ENCODE data around the gene ZP2.
"Not testable (repeated sequence)": the region's sequence is repeated elsewhere in the genome, so short reads cannot be mapped to it uniquely, and the experiment has no call there.

Gene ZP2

DNA sequence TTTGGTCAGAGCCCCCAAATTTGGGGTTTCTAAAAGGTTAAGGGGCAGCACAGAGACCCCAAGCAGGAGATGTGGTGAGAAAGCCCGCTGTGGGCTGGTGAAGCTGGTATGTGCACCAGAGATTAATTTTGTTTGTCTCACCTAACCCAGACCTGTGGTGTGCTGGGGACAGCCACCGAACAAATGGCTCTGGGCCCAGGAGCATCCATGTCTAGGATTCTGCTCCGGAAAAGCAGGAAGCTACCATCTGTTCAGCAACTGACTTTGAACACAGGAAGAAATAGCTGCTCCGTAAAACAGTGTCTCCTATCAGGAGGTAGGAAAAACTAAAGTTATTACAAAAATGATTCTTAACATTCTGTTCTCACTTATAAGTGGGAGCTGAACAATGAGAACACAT is 2.7 kb upstream of the ZP2 start:
- DNase-seq, result no peak

DNA sequence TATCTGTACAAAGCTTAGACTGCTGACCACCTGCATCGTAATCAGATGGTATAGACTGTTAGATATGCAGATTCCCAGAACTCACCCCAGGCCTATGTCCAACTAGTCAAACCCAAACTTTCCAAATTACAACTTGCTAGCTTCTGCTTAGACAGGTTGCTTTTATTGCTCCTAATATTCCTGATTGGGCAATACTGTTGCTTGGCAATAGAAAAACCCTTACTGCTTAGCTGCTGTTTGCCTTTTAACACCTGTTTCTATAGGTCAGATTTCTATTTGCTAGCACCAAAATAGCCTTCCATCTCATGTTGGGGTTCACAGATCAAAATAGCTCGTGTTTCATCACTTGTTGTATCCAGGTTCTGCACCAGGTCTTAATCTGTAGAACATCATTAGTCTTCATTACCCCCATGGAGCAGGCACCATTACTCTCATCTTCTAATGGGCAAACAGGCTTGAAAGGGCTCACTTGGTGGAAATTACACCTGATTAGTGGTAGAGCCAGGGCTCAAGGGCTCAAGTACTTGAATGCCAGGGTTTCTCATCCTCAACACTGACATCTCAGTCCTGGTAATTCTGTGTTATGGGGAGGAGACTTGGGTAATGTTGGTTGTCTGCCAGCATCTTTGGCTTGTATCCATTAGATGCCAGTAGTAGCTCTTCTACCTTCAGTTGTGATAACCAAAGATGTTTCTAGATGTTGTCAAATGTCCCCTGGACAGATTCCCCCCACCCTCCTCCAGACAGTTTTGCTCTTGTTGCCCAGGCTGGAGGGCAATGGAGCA is 2.7 kb downstream of the ZP2 start:
- no peak for DNase-seq

DNA sequence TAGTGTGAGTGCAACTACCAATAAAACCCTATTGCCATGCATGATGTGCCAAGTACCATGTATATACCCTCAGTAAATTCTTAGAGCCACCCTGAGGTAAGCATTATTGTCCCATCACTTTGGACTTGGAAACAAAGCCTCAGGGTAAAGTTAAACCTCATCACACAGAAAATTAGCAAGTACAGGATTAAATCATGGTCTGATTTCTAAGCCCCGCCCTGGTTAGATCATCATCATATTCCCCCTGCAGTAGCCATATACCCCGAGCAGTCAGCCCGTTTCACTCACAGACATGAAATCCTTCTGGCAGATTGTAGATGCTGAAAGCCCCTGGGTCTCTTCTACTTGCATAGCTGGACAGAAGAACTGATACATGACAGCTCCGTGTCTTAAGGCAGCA is 4.8 kb downstream of the ZP2 start:
- no peak for DNase-seq

DNA sequence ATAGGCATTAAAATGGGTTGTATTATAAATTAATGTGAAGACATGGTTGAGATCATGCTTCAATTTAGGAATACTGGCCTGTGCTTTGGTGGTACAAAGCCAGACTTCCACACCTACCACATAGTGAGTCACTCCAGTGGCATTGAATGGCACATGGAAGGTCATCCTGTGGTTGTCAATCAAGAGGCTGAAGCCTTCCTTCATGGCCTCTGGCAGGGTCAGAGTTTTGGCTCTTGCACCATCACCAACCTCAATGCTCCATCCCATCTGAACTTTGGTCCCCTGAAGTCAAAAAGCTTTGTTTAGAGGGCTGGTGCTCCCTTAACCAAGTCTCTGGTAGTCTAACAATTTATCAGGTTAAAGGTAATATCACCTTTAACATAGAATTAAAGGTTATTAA is 6.1 kb downstream of the ZP2 start:
- DNase-seq, result no peak

DNA sequence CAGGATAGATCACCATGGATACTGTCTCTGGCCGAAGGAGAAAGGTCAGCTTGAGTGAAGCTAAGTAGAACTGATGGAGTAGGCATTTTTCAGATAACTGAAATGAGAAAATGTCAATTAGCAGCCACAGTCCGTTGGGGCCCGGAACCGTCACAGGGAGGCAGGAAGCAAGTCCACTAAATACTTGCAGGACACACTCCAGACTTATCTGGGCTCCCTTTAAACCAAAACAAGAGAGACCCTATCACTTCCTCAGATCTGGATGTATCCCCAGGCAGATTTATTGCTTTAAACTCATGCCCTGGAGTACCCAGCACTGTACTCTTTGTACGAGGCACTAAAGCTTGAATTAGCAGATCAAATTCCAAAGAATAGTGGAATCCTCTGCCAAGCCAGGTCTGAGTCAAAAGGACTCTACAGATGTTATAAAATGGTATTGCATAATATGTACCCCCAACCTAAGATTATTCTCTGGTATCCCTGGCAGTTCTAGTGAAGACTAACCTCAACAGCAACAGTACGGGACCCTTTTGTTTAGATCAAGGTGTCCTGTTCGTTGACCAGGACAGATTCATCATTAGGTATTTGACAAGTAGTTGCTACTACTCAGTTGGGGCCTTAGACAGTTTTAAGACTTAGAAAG is 8.1 kb downstream of the ZP2 start:
- no peak for DNase-seq

DNA sequence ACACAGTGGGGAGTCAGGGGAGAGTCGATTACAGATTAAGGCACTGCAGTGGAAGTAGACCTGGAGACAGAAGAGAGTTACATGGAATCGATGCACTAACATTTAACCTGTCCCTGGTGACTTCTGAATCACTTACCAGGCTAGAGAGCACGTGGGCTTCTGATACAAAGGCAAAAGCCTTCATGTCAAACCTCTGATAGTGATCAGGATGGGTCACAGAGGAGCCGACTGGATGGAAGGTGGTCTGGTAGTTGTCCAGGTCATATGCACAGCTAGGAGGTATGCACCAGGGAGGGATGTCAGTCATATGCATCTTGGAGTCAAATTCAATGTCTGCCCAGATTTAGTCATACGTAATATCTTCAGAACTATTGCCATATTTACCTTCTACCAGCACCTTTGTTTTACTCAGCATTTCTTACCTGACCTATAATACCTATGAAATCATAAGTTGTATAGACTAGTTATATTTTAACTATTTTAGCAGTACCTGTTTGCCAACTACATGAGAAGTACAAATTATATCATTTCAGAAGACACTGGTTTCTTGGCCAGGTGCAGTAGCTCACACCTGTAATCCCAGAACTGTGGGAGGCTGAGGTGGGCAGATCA is 11.7 kb downstream of the ZP2 start:
- no peak for DNase-seq

DNA sequence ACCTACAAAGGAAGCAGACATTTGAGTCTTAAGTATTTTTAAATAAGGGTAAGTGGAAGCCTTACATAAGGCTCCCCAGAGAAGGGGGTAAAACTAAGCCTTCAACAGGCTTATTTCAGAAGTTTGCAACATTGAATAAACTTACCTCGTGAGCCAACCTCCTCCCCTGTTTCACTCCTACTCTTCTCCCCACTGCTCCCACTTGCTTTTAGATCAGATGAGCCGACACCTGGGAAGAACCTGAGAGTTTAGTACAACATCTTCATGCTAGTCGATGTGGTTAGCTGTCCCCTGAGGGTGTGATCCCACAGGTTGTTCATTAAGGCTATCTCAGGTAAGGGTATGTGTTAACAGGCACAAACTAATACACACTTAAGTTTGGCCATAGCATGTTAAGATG is 13.8 kb downstream of the ZP2 start:
- no peak for DNase-seq

DNA sequence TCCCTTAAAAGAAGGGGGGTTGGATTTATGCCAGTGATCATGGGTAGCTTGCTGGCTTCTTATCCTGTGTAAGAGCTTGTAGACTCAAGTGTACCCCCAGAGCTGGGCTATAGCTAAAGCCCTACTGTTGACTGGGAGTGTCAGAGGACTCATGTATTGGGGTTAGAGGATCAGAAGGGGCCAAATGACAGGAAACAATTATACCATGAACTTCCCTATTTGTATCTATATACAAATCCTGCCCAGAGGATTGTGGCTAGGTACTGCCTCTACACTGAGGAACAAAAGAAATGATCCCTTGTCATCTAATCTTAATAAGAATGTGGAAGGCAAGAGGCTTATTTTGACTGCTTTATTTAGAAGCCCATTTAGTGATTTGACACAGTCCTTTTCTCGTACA is 14.3 kb downstream of the ZP2 start:
- DNase-seq, result no peak

DNA sequence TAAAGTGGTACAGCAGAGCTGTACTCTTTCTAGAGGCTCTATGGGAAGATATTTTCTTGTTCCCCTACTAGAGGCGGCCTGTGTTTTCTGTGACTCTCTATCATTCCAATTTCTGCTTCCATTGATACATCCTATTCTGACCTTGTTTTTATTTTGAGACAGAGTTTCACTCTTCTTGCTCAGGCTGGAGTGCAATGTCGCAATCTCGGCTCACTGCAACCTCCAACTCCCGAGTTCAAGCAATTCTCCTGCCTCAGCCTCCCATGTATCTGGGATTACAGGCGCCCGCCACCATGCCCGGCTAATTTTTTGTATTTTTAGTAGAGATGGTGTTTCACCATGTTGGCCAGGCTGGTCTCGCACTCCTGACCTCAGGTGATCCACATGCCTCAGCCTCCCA is 16.0 kb downstream of the ZP2 start:
- DNase-seq, result not testable (repeated sequence)

DNA sequence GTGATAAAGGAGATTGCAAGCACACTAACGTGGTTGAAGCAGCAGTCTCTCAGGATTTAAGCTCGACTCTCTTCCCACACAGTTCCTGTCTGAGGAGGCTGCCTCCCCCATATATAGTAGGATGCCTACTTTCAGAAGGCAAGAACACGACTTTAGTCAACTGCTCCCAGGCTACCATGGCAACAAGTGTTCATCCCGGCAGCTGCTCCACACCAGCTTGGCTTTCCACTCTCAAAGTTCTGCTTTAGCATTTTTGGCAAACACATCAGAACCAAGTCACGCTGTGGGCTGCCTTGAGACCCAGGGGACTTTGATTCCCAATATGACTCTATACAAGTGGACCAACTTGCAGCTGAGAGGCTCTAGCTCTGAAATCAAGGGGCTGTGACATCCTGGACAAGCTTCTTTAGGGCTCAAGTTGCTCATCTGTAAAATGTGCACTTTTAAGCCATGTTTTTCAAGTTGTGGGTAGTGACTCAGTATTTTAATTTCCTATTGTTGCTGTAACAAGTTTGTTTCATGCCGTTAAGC is 16.5 kb downstream of the ZP2 start:
- no peak for DNase-seq

DNA sequence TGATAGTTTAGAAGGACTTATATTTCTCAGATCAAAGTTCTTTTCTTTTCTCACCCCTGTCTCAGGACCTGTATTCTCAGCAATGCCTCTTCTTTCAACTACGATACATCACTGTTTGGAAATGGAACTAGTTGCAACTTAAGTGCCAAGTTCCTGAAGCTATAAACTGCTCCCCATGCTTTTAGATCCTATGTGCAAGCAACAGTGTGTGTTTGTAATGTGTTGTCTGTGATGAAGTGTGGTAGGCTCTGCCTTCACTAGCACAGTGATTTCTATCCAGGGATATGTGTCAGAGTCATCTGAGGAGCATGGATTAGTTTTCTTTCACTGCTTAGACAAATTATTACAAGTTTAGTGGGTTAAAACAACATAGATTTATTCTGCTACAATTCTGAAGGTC is 18.4 kb downstream of the ZP2 start:
- DNase-seq, result no peak

DNA sequence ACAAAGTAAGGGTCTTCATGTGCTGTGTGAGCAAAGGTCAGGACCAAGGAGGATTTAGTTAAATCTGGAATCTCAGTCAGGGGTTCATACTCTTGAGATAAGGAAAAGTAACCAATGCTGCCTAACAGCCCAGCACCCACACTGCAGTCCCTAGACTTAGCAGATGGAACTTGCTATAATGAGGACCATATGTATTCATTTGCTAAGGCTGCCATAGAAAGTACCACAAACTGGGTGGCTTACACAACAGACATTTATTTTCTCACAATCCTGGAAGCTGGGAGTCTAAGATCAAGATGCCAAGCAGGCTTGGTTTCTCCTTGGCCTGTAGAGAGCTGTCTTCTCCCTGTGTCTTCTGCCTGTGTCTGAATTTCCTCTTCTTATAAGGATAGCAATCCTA is 20.8 kb downstream of the ZP2 start:
- no peak for DNase-seq

DNA sequence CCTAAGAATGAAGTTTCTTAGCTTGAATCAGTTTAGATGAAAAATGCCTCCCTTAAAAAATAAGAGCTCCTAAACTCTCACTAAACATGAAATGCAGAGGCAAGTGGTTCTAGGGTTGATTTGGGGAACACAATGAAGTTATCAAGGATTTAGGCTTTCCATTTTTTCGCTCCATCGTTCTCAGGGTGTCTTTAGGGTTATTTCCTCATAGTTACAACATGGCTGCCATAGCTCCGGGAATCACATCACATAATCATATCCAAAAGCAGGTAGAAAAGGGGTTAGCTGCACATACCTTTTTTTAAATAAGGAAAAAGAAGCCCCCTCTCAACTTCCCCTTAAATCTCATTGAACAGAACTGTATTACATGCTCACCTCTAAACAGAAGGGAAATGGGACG is 21.4 kb downstream of the ZP2 start:
- no peak for DNase-seq

DNA sequence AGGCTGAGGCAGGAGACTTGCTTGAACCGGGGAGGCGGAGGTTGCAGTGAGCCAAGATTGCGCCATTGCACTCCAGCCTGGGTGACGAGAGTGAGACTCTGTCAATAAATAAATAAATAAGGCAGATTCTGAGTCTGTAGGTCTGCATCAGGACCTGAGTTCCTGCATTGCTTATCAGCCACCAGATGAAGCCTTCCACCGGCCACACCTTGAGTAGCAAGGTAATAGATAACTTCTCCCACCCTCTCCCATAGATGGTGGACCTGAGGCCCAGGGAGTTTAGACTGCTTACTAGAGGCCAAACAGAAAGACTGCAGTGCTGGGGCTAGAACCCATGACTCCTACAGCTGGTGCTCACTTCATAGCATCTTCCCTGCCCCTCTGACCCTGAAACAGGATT is 22.1 kb downstream of the ZP2 start:
- no peak for DNase-seq

DNA sequence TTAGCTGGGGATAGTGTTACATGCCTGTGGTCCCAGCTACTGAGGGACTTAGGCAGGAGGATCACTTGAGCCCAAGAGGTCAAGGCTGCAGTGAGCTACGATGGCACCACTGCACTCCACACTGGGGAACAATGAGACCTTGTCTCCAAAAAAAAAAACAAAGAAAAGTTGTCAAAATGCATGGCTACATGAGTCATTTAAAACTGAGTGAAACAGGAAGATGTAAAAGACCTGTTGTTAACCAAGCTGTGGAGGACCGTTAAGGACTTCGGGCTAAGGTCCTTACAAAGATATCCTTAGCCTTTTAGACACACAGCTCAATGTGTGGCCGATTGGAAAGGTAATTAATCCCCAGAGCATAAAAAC is 25.1 kb downstream of the ZP2 start:
- DNase-seq, result no peak

DNA sequence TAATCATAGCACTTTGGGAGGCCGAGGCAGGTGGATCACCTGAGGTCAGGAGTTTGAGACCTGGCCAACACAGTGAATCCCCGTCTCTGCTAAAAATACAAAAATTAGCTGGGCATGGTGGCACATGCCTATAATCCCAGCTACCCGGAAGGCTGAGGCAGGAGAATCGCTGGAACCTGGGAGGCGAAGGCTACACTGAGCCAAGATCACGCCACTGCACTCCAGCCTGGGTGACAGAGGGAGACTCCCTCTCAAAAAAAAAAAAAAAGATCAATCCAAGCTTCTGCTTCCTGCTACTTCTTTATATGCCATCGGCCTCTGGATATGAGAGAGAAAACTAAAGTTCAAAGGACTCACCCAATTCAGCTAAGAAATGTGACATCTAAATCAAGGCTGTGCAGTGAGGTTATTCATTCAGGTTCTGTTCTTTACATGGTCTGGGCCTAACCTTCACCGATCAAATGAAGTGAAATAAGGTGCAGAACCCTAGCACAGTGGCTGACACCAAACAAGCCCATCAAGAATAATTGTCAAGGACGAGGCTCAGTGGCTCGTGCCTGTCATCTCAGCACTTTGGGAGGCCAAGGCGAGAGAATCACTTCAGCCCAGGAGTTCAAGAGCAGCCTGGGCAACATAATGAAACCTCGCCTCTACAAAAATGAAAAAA is 25.6 kb downstream of the ZP2 start:
- DNase-seq, result no peak

DNA sequence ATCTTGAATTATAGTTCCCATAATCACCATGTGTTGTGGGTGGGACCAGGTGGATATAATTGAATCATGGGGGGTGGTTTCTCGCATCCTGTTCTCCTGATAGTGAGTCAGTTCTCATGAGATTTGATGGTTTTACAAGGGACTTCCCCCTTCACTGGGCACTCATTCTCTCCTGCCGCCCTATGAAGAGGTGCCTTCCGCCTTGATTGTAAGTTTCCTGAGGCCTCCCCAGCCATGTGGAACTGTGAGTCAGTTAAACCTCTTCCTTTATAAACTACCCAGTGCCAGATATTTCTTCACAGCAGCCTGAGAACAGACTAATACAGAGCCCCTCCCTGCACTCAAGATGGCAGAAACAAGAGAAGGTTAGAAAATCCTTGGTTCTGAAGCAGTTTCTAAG is 26.5 kb downstream of the ZP2 start:
- no peak for DNase-seq

DNA sequence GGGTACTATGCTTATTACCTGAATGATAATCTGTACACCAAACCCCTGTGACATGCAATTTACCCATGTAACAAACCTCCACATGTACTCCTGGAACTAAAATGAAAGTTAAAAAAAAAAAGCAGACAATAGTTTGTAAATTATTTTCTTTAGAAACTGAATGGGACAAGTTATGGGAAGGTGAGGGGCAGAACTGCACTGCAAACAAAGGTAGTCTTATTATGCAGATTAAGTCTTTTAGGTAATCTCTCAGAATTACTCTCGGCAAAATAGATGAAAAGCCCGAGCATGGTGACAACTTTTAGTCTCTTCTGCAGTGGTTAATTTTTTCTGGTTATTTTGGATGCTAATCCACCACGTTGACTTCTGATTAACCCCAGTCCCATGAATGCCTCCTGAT is 27.4 kb downstream of the ZP2 start:
- no peak for DNase-seq

DNA sequence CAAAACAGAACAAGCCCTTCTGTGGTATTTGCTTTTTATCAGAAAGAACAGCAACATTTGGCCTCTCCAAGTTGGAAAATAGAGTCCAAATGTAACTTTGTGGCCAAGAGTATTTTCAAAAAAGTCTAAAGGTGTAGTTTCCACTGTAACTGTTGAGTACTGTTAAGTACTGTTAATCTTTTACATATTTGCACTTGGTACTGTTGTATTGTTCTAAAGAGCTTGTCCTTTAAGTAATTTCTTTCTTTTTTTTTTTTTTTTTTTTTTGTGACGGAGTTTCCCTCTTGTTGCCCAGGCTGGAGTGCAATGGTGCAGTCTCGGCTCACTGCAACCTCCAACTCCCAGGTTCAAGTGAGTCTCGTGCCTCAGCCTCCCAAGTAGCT is 31.4 kb downstream of the ZP2 start:
- no peak for DNase-seq

DNA sequence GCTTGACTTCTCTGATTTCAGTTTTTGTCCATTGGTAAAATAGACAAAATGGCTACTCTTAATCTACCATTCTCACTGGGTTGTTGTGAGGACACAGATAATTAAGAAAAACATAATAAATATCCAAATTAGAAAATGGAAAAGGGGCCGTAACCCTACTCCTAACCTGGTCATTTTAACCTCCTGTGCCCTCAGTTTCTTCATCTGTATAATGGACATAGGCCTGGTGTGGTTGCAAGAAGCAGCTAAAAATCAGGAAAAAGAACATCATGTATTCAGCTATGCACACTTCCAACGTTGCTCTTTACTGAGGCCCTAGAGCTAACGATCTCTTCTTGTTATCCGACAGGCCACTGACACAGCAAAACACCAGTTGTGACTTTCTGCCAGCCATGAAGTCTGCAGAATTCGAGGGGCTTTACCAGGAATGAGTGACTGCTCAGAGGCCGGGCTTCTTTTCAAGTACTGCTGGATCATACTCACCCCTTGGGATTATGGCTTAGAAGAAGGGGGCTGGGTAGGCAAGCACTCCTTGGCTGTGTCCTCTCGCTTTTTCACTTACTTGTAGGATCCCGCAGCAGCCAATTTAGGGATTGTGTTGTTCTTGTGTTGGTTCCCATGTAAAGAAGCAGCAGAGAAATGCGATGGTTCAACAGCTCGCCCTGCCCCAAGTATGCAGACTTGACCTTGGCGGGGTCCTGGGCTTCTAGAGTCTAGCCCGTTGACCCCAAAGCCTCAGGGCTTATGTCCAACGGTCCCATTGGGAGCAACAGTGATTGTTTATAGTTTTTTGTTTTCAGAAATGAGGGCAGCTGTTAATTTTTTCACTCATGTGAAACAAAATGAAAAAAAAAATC is 32.0 kb downstream of the ZP2 start:
- DNase-seq, result no peak

DNA sequence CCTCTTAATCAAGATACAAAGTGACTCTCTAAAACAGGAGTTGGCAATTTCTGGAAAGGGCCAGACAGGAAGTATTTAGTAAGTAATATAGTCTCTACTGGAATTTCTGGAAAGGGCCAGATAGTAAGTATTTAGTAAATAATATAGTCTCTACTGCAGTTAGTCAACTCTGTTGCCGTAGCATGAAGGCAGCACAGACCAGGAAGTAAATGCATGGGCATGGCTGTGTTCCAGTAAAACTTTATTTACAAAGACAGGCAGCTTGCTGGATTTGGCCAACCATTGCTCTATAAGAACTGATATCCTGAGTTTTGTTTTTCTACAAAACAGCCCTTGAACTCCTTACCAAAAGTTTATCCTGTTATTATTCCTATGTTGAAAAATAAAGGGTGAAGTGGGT is 36.0 kb downstream of the ZP2 start:
- no peak for DNase-seq

DNA sequence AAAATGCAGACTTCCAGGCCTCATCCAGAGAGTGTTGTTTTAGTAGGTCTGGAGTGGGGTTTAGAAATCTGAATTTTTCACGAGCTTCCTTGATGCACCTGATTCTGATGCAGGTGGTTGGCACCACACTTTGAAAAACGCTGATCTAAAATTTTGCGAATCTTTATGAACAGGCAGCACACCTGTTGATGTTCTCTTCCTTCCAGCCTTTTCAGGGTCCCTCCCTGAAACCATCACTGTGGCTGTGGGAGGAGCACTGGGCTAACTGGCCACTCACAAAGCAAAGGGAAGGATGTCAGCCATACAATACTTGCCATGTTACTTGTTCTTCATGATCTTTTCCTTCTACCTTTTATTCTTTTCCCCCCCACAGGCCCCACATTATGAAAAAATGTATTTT is 38.7 kb downstream of the ZP2 start:
- DNase-seq, result no peak

DNA sequence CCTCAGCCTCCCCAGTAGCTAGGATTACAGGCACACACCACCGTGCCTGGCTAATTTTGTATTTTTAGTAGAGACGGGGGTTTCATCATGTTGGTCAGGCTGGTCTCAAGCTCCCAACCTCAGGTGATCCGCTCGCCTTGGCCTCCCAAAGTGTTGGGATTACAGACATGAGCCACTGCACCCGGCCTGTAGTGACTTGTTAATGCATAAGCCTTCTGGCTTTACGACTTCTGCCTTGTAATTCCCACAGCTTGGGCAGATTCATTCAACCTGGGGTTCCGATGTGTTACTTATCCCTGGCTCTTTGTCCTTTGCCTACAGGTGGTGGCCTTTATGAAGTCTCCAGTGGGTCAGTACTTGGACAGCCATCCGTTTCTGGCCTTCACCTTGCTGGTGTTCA is 41.3 kb downstream of the ZP2 start:
- DNase-seq, result not testable (repeated sequence)
